ENCODE results near the gene STIMATE.

The STIMATE gene

GRCh38 chr3:52857864-52858263 is 39.5 kb downstream of the STIMATE start:
- DNase-seq, result no peak
- Histone ChIP-seq H3K36me3 (no peaks in the 10 kb centered on the region), H3K27me3 (no peaks in the 10 kb centered on the region), H3K4me3 (ENCODE audit: low read depth, low read length) (no peak overlapping the region), H3K9me3 (no peaks in the 10 kb centered on the region), H3K4me1 (no peaks in the 10 kb centered on the region)
- TF ChIP-seq CTCF (IDR thresholded peaks at IDR 0.05; ENCODE audit: low read depth, low read length), result no peak

- DNase-seq, result no peak
- Histone ChIP-seq H3K9me3 (no peaks in the 10 kb centered on the region), H3K4me1 (no peaks in the 10 kb centered on the region), H3K4me3 (ENCODE audit: low read depth, low read length) (no peak overlapping the region), H3K27me3 (no peaks in the 10 kb centered on the region), H3K36me3 (no peaks in the 10 kb centered on the region)
- no peak for TF ChIP-seq CTCF (IDR thresholded peaks at IDR 0.05; ENCODE audit: low read depth, low read length)
Observed at GRCh38 chr3:52857133-52857532, 40.2 kb downstream of the STIMATE start.

GRCh38 chr3:52856666-52857065 is 40.7 kb downstream of the STIMATE start:
- H3K4me1 ChIP-seq, result no peaks in the 10 kb centered on the region
- no peaks in the 10 kb centered on the region for H3K9me3 ChIP-seq
- TF ChIP-seq CTCF (IDR thresholded peaks at IDR 0.05; ENCODE audit: low read depth, low read length), result no peak
- H3K36me3 ChIP-seq, result no peaks in the 10 kb centered on the region
- H3K4me3 ChIP-seq (ENCODE audit: low read depth, low read length), result no peak overlapping the region
- DNase-seq, result no peak
- no peaks in the 10 kb centered on the region for H3K27me3 ChIP-seq

- H3K4me1 ChIP-seq, result no peaks in the 10 kb centered on the region
- no peak overlapping the region for H3K4me3 ChIP-seq (ENCODE audit: low read depth, low read length)
- H3K36me3 ChIP-seq, result no peaks in the 10 kb centered on the region
- H3K9me3 ChIP-seq, result no peaks in the 10 kb centered on the region
- TF ChIP-seq CTCF (IDR thresholded peaks at IDR 0.05; ENCODE audit: low read depth, low read length), result no peak
- DNase-seq, result no peak
- no peaks in the 10 kb centered on the region for H3K27me3 ChIP-seq
Observed at GRCh38 chr3:52854013-52854412, 43.3 kb downstream of the STIMATE start.

GRCh38 chr3:52852419-52852818 is 44.9 kb downstream of the STIMATE start:
- TF ChIP-seq CTCF (IDR thresholded peaks at IDR 0.05; ENCODE audit: low read depth, low read length), result no peak
- no peak for DNase-seq
- no peaks in the 10 kb centered on the region for H3K4me1 ChIP-seq
- no peaks in the 10 kb centered on the region for H3K27me3 ChIP-seq
- no peak overlapping the region for H3K4me3 ChIP-seq (ENCODE audit: low read depth, low read length)
- no peaks in the 10 kb centered on the region for H3K9me3 ChIP-seq
- H3K36me3 ChIP-seq, result no peaks in the 10 kb centered on the region

- peak; percentile 70 for TF ChIP-seq CTCF (IDR thresholded peaks at IDR 0.05; ENCODE audit: low read depth, low read length)
- no peaks in the 10 kb centered on the region for H3K27me3 ChIP-seq
- no peak overlapping the region for H3K4me3 ChIP-seq (ENCODE audit: low read depth, low read length)
- peak; percentile 59 for DNase-seq
- no peaks in the 10 kb centered on the region for H3K9me3 ChIP-seq
- no peaks in the 10 kb centered on the region for H3K36me3 ChIP-seq
- H3K4me1 ChIP-seq, result no peaks in the 10 kb centered on the region
Observed at GRCh38 chr3:52851348-52851747, 46.0 kb downstream of the STIMATE start.

Measured in BE2C (cell line).